BE2C (cell line): ENCODE data around the gene GPC5.

Source experiments
- DNase-seq: peaks from one replicate; pipeline ENCODE4 v3.0.0-alpha.2; 2020
- H3K27me3 ChIP-seq: fragments of 250-450 bp; sonication (Bioruptor Pico); 2 replicates; pipeline ENCODE4 v1.5.1; 2020; ENCODE audit warnings: mild to moderate bottlenecking
- H3K36me3 ChIP-seq: fragments of 250-450 bp; sonication (Bioruptor Pico); 2 replicates; pipeline ENCODE4 v1.5.1; 2020; ENCODE audit warnings: mild to moderate bottlenecking
- H3K4me1 ChIP-seq: fragments of 250-450 bp; sonication (Bioruptor Pico); 2 replicates; pipeline ENCODE4 v1.5.1; 2020
- H3K4me3 ChIP-seq: 2 replicates; pipeline ENCODE4 v1.5.1; 2011; ENCODE audit warnings: low read depth, low read length
- H3K9me3 ChIP-seq: fragments of 250-450 bp; sonication (Bioruptor Pico); 2 replicates; pipeline ENCODE4 v1.5.1; 2020
- TF ChIP-seq, protein P1 (sequence below): IDR thresholded peaks from 2 replicates; pipeline ENCODE4 v1.5.1; 2012; ENCODE audit warnings: mild to moderate bottlenecking, low read depth, low read length

Gene GPC5

DNA sequence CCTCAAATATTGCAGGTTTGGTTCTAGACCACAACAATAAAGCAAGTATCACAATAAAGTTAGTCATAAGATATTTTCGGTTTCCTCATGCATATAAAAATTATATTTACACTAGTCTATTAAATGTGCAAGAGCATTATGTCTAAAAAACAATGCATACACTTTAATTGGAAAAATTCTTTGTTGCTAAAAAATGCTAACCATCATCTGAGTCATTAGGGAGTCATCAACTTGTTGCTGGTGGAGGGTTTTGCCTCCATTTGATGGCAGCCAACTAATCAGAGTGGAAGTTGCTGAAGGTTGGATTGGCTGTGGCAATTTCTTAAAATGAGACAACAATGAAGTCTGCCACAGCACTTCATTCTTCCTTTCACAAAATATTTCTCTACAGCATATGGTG is 1405.9 kb downstream of the GPC5 start:
- H3K4me1 ChIP-seq = no peaks in the 10 kb centered on the region
- TF ChIP-seq, protein P1, sequence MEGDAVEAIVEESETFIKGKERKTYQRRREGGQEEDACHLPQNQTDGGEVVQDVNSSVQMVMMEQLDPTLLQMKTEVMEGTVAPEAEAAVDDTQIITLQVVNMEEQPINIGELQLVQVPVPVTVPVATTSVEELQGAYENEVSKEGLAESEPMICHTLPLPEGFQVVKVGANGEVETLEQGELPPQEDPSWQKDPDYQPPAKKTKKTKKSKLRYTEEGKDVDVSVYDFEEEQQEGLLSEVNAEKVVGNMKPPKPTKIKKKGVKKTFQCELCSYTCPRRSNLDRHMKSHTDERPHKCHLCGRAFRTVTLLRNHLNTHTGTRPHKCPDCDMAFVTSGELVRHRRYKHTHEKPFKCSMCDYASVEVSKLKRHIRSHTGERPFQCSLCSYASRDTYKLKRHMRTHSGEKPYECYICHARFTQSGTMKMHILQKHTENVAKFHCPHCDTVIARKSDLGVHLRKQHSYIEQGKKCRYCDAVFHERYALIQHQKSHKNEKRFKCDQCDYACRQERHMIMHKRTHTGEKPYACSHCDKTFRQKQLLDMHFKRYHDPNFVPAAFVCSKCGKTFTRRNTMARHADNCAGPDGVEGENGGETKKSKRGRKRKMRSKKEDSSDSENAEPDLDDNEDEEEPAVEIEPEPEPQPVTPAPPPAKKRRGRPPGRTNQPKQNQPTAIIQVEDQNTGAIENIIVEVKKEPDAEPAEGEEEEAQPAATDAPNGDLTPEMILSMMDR = no peak
- no peak for DNase-seq
- no peaks in the 10 kb centered on the region for H3K9me3 ChIP-seq
- no peaks in the 10 kb centered on the region for H3K36me3 ChIP-seq
- no peaks in the 10 kb centered on the region for H3K27me3 ChIP-seq
- H3K4me3 ChIP-seq = no peak overlapping the region

DNA sequence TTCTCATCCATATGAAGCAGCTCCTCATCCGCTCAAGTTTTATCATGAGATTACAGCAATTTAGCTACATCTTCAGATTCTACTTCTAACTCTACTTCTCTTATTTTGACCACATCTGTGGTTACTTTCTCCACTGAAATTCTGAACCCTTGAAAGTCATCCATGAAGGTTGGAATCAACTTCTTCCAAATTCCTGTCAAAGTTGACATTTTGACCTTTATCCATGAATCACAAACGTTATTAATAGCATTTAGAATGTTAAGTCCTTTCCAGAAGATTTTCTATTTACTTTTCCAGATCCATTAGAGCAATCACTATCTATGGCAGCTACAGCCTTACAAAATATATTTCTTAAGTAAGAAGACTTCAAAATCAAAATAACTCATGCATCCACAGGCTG is 1406.5 kb downstream of the GPC5 start:
- DNase-seq = no peak
- TF ChIP-seq, protein P1 = no peak
- Histone ChIP-seq H3K4me1 (no peaks in the 10 kb centered on the region), H3K27me3 (no peaks in the 10 kb centered on the region), H3K36me3 (no peaks in the 10 kb centered on the region), H3K9me3 (no peaks in the 10 kb centered on the region), H3K4me3 (no peak overlapping the region)

DNA sequence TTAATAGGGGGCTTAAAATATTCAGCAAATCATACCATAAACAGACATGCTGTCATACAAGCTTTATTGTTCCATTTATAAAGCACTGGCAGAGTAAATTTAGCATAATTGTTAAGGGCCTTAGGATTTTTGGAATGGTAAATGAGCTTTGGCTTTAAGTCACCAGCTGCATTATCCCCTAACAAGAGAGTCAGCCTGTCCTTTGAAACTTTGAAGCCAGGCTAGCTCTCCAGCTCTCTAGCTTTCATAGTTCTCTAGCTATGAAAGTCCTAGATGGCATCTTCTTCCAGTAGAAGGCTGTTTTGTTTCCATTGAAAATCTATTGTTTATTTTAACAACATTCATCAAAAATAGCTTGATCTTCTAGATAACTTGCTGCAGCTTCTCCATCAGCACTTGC is 1407.3 kb downstream of the GPC5 start:
- H3K4me3 ChIP-seq = no peak overlapping the region
- no peaks in the 10 kb centered on the region for H3K27me3 ChIP-seq
- TF ChIP-seq, protein P1 = no peak
- no peaks in the 10 kb centered on the region for H3K36me3 ChIP-seq
- H3K4me1 ChIP-seq = no peaks in the 10 kb centered on the region
- no peaks in the 10 kb centered on the region for H3K9me3 ChIP-seq
- no peak for DNase-seq

DNA sequence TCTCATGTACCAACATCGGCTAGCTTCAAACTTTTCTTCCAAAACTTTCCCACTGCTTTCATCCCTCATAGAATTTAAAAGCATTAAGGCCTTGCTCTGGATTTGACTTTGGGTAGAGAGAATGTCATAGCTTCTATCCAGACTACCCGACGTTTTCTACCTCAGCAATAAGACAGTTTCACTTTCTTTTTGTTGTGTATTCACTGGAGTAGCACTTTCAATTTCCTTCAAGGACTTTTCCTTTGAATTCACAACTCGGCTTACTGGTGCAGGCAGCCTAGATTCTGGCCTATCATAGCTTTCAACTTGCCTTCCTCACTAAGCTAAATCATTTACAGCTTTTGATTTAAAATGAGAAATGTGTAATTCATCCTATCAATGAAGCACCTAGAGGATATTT is 1407.8 kb downstream of the GPC5 start:
- H3K27me3 ChIP-seq = no peaks in the 10 kb centered on the region
- no peak for DNase-seq
- H3K36me3 ChIP-seq = no peaks in the 10 kb centered on the region
- H3K4me3 ChIP-seq = no peak overlapping the region
- TF ChIP-seq, protein P1 = no peak
- no peaks in the 10 kb centered on the region for H3K9me3 ChIP-seq
- no peaks in the 10 kb centered on the region for H3K4me1 ChIP-seq

DNA sequence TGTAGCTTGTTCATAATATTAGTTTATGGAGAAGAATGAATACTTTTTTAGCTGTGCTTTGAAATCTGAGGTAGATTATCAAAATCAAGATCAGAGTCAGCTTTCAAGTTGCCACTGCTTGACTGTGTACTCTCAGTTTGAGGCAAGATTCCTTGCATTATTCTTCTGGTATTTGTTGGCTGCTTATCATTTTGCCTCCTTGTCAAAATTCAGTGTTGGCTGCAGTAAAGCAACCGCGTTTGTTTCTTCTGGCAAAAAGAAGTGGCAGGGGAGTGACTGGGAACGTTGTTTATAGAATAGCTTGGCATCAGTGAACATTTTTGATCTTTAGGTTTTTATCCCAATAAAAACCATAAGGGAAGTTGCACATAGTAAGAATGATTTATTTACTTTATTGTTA is 1408.9 kb downstream of the GPC5 start:
- DNase-seq = no peak
- H3K4me3 ChIP-seq = no peak overlapping the region
- TF ChIP-seq, protein P1 = no peak
- H3K4me1 ChIP-seq = no peaks in the 10 kb centered on the region
- no peaks in the 10 kb centered on the region for H3K9me3 ChIP-seq
- no peaks in the 10 kb centered on the region for H3K27me3 ChIP-seq
- H3K36me3 ChIP-seq = no peaks in the 10 kb centered on the region

DNA sequence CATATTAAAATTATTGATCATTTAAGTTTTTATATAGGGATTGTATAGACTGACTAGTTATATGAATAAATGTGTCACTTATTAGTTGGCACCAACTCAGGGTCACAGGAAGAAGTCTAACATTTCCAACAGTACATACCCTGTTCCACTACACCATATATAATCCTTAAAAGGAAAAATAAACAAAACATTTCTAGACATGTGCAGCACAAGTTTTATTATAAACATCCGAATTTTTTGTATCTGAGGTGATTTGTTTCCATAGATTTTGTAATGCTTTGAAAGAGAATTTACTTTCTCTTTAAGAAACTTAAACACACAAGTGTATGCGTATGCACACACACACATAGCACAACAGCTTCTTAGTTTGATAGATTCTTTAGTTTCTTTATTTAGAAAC is 1409.5 kb downstream of the GPC5 start:
- Histone ChIP-seq H3K27me3 (no peaks in the 10 kb centered on the region), H3K4me1 (no peaks in the 10 kb centered on the region), H3K9me3 (no peaks in the 10 kb centered on the region), H3K36me3 (no peaks in the 10 kb centered on the region), H3K4me3 (no peak overlapping the region)
- TF ChIP-seq, protein P1 = no peak
- DNase-seq = no peak
